ENCODE measurements around the gene TXN2.

TXN2 gene

GRCh38 chr22:36486619-36487384 lies 5.4 kb upstream of the TXN2 start:
- peak; percentile 44 for DNase-seq (ENCODE audit: low spot score)

DNA sequence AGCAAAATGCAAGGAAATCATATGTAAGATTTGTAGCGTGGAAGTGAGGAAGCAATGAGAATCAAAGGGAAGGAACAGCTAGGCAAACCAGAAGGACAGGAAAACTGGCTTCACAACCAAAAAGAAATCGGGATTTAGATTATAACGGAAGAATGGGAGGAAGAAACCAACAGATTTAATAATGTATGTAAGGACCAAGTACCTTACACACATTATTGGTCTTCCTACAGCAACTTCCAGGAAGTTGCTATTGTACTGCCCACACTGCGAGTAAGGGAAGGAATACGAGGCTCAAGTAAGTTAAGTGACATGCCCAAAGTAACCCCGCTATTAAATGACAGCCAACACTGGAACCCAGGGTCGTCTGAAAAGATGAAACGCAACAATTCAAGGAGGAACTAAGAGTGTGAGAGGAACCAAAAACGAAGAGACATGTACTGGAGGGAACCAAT lies 473 bp downstream of the TXN2 start:
- DNase-seq (ENCODE audit: low spot score): no peak

GRCh38 chr22:36478966-36479365 lies 2.5 kb downstream of the TXN2 start:
- DNase-seq (ENCODE audit: low spot score): no peak

DNA sequence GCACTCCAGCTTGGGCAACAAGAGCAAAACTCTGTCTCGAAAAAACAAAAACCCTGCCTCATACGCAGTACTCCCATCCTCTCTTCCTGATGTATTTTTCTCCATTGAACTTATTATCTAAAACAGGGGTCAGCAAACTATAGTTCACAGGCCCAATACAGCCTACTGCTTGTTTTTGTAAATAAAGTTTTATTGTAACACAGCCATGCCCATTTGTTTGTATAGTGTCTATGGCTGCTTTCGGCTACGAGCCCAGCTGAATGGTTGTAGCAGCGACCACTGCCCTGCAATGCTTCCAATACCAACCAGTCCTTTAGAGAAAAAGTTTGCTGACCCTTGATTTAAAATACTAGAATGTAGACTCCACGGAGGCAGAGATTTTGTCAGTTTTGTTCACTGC lies 6.1 kb downstream of the TXN2 start:
- no peak for DNase-seq (ENCODE audit: low spot score)

GRCh38 chr22:36472689-36473088 lies 8.8 kb downstream of the TXN2 start:
- no peak for DNase-seq (ENCODE audit: low spot score)

GRCh38 chr22:36471341-36471821 lies 10.1 kb downstream of the TXN2 start:
- no peak for DNase-seq (ENCODE audit: low spot score)

GRCh38 chr22:36470994-36471331 lies 10.5 kb downstream of the TXN2 start:
- no peak for DNase-seq (ENCODE audit: low spot score)

DNA sequence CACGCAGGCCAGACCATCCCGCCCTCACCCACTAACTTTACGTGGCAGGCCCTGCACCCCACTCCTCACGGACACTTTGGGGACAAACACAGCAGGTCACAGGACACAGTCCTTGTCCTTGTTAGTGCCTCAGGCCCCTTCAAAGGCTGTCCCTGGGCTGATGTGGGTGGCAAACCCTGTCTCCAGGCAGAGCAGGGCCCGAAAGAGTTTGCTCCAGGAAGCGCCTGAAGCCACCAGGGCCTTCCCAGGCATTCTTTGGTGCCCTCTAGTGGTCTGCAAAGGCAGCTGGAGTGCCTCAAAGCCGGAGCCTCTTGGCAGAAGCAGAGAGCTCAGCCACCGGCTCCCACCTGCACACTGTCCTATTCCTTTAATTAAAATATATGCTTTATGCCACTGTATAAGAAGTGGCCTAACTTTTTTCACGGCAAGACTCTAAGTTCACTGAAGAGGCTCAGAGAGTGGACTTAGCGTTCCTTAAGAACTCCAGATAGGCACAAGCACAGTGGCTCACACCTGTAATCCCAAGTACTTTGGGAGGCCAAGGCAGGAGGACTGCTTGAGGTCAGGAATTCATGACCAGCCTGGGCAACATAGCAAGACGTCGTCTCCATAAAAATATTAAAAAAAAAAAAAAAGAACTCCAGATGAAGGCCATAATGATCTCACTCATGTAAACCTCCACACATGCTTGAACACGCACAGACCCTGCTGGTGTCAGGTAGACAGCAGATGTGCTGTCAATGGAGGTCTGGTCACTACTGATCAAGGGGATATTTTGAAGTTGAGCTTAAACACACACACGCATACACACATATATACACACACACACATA lies 11.1 kb downstream of the TXN2 start:
- DNase-seq (ENCODE audit: low spot score): peak; percentile 90

DNA sequence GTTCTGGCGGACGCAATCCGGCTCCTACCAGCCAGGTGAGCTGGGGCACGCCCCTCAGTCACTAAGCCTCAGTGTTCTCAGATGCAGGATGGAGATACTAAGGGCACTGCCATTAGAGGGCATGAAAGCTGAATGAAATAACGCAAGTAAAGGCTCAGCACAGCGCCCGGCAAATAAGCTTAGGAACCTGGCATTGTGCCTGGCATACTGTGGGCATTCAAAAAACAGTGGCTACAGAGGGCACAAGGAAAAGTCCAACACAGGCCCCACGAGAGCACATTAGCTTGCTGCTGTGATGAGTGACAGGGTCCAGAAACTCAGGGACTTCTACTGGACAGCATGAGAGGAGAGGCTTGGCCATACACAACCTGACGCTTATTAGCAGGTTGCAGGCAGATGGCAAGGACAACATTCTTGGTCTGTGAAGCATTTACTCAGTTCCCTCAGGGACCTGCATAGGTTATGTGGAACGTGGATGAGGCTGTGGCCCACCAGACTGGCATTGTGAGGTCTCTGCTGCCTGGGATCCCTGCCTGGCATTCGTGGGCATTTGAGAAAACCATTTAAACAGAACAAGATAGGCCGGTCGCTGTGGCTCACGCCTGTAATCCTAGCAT lies 12.2 kb downstream of the TXN2 start:
- DNase-seq (ENCODE audit: low spot score): no peak

DNA sequence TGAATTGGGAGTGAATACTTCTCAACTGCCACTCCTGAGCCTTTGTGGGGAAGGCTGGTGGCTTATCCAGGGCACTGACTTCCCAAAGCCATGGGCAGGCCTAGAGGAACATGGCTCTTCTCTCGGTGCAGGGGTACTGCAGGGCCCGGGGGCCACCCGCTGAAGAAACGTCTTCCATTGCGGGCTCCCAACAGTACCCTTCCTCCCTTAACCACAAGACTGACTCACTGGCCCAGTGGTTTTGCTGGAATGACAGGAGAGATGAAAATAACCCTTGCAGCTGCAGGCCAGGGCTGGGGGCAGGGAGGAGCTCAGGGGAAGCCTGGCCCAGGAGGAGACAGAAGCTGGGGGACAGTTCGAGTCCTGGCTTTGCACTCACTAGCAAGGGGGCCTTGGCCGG lies 13.5 kb downstream of the TXN2 start:
- peak; percentile 92 for DNase-seq (ENCODE audit: low spot score)

DNA sequence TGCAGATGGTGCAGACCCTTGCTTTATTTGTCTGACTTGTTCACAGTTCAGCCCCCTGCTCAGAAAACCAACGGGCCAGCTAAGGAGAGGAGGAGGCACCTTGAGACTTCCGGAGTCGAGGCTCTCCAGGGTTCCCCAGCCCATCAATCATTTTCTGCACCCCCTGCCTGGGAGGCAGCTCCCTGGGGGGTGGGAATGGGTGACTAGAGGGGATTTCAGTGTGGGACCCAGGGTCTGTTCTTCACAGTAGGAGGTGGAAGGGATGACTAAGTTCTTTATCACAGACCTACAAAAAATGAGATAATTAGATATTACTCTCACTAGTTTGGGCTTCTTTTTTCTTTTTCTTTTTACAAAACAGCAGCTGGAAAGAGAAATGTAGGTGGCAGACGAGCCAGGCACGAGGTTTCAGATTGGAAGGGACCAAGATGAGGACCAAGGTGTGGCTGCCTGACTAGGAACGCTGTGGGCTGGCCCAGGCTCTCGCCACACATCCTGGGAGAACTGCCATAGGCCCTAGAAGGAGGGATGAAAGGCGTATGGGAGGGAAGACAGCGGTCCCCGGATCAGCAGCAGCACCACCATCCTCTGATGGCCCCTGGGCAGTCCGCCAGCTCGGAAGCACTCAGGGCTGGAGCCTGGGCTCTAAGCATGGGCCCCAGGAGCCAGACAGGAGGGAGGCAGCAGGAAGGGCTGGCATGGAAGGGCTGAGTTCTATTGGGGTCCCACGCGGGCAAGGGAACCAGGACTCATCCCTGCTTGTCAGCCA lies 14.2 kb downstream of the TXN2 start:
- peak; percentile 83 for DNase-seq (ENCODE audit: low spot score)

DNA sequence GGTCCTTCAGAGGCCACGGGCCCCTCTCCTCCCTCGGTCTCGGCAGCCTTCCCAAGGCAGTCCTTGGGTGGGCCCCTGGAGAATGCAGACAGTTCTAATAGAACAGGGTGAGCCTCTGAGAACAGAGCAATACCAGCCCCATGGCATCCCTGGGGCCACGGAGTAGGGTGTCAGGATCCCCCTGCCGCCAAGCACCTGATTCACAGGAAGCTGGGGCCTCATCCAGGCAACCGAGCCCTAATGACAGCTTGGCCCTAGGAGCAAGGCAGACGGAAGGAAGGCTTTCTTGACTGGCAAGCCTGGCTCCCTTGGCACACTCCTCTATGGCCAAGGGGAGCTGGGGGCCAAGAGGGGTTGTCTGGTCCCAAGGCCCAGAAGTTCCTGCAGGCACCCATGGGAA lies 15.2 kb downstream of the TXN2 start:
- no peak for DNase-seq (ENCODE audit: low spot score)

DNA sequence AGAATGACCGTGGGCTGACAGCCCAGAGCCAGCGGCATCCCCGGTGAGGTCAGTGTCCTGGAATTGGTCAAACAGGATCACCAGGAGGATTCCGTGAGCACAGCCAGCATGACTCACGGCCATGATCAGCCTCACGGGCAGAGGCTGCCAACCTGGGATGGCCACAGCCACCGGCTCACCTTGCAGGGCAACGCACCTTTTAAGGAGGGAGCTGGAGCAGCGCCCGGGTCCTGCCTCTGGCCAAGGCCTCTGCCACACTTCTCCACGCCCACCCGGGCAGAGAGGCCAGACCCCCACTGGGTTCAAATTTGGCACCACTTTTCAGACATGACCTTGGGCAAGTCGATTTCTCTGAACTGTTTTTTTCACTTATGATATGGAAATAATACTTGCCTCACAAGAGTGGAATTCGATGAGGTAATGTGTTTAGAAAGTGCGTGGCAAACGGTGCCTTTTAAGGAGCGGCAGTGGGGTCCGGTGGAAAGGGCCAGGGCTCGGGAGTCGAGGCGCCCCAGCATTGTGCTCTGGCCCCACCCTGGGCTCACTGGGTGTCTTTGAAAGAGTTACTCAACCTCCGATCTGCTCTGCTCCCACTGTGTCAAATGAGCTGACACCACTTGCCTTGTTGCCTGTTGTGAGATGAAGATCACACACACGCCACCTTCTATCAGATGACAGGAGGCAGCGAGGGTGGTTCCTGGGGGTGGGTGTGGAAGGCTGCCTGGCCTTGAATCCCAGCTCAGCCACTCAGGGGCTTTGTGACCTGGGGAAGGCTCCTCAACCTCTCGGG lies 16.0 kb downstream of the TXN2 start:
- peak; percentile 99 for DNase-seq (ENCODE audit: low spot score)

DNA sequence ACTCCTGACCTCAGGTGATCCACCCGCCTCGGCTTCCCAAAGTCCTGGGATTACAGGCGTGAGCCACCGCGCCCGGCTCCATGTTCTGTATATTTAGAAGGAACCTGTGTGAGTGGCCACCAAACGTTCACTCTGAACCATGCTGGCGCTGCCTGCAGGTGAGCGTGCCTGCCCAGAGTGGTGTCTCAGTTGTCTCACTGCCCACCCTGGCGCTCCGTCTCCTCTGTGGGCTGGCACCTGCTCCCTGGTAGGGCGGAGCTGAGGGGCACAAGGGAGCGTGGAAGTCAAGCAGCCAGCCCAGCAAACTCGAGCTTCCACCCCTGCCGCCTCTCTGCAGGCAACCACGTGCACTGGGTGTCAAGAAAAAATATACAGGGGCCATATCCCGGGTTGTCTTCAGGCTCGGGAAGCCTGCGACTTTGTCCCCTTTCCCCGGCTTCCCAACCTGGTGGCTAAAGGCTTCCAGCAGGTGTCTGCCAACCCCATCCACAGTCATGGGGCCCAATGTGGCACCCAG lies 16.7 kb downstream of the TXN2 start:
- DNase-seq (ENCODE audit: low spot score): no peak

DNA sequence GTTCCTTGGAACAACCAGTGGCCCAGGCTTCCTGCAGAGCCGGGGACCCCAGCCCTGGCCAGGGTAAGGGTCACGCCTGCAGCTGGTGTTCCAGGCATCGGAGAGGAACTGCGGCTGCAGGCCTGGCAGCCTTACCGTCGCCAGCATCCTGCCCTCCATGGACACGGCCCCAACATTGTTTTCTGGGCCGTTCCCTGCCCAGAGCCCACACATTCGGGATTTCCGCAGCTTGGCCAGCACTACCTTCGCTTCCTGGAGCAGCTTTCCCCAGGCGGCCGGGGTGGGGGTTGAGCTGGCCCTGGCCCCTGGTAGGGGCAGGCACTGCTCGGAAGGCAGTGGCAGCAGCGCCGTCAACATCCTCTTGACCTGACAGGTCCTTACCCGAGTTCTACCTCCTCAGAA lies 17.7 kb downstream of the TXN2 start:
- DNase-seq (ENCODE audit: low spot score): no peak

DNA sequence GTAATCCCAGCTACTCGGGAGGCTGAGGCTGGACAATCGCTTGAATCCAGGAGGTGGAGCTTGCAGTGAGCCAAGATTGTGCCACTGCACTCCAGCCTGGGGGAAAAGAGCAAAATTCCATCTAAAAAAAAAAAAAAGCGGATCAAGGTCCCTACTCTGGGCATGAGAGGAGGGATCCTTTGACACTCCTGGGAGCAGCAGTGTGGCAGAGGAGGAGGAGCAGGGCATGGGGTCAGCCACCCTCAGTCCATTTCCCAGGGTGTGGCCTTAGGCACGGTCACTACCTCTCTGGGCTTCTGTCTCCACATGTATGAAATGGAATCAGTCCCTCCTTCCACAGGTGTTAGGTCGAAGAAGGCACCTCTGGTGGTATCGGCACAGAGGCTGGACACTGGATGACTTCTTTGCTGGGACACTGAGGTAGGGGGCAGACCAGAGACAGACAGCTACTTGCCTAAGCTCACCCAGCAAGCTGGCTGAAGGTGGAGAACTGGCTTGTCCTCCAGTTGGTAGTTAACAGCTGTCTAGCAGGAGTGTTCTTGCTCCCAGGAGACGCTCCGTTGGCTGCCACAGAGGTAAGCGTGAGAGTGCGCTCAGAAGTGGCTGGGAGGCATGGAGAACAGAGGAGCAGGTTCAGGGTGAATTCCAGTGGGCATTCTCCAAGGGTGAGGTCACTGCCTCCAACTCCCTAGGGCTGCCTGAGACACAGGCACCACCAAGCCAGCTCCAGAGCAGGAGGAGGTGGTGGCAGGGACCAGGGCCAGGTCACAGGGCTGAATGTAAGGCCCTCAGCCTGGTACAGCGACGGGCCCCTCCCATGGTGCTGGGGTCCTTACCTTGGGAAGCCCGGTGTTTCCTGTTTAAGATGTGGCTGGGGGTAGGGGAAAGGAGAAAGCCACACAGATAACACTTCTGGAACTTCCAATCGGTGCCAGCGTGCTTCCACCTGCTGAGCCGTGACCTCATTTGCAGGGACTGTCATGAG lies 19.5 kb downstream of the TXN2 start:
- DNase-seq (ENCODE audit: low spot score): peak; percentile 99

GRCh38 chr22:36460202-36460601 lies 21.2 kb downstream of the TXN2 start:
- no peak for DNase-seq (ENCODE audit: low spot score)

- no peak for DNase-seq (ENCODE audit: low spot score)
These were observed 23.6 kb downstream of the TXN2 start for GRCh38 chr22:36457688-36458450.

- DNase-seq (ENCODE audit: low spot score): no peak
These were observed 25.0 kb downstream of the TXN2 start for GRCh38 chr22:36456464-36456845.
